Liver (tissue), 9 donors: ENCODE results near the gene LCN10. TPM values are rescaled to one million over a fixed set of nuclear protein-coding genes. Genes with fewer than 3 reads are reported as not detected.

ENCODE experiments used
- DNase-seq: peaks from one replicate; pipeline ENCODE4 v3.0.0-alpha.2; 2017; ENCODE audit warnings: low spot score
- H3K27ac ChIP-seq, 2 donors: one replicate each; pipeline ENCODE4 v1.7.0; 2013; ENCODE audit warnings: inconsistent platforms in 2 of 2, low read length in 2 of 2, control low read depth in 1 of 2, low read depth in 1 of 2, mild to moderate bottlenecking in 1 of 2
- H3K27me3 ChIP-seq, 4 donors: one replicate each; pipeline versions ENCODE4 v1.6.1 to v1.7.0; 2013; ENCODE audit warnings: low read length in 3 of 4, inconsistent platforms in 1 of 4, mild to moderate bottlenecking in 1 of 4, moderate library complexity in 1 of 4; ENCODE audit not compliant: control insufficient read depth in 4 of 4, insufficient read depth in 4 of 4
- H3K36me3 ChIP-seq, 4 donors: one replicate each; pipeline versions ENCODE4 v1.6.1 to v1.7.0; 2013; ENCODE audit warnings: low read length in 3 of 4, mild to moderate bottlenecking in 3 of 4, low read depth in 1 of 4, moderate library complexity in 1 of 4; ENCODE audit not compliant: control insufficient read depth in 4 of 4, insufficient read depth in 3 of 4
- H3K4me1 ChIP-seq, 4 donors: one replicate each; pipeline versions ENCODE4 v1.6.1 to v1.7.0; 2013; ENCODE audit warnings: low read length in 3 of 4, mild to moderate bottlenecking in 3 of 4, moderate library complexity in 1 of 4; ENCODE audit not compliant: control insufficient read depth in 4 of 4, insufficient read depth in 4 of 4
- H3K4me3 ChIP-seq, 3 donors: one replicate each; pipeline versions ENCODE4 v1.6.1 to v1.7.0; 2013; ENCODE audit warnings: low read length in 3 of 3, control low read depth in 1 of 3, low read depth in 1 of 3, mild to moderate bottlenecking in 1 of 3
- H3K9ac ChIP-seq, 2 donors: one replicate each; pipeline ENCODE4 v1.7.0; 2013; ENCODE audit warnings: low read length in 2 of 2, mild to moderate bottlenecking in 2 of 2, moderate library complexity in 2 of 2, control low read depth in 1 of 2, low read depth in 1 of 2
- H3K9me3 ChIP-seq, 4 donors: one replicate each; pipeline versions ENCODE4 v1.6.1 to v1.7.0; 2013; ENCODE audit warnings: low read length in 3 of 4; ENCODE audit not compliant: control insufficient read depth in 4 of 4
- RAD21 ChIP-seq, 2 donors: IDR thresholded peaks; 2 replicates each; pipeline ENCODE4 v1.6.1; 2016; ENCODE audit warnings: antibody characterized with exemption in 2 of 2, mild to moderate bottlenecking in 2 of 2
- REST ChIP-seq: IDR thresholded peaks from 2 replicates; pipeline ENCODE4 v1.6.1; 2016; ENCODE audit warnings: antibody characterized with exemption, mild to moderate bottlenecking
- WGBS: extraction: QIAGEN DNeasy Blood & Tissue Kit; methylation state at CpG from one replicate; pipeline ENCODE4 v1.1.7; 2013; 5-methylcytosine and 5-hydroxymethylcytosine counted together
- polyA plus RNA-seq, 2 donors: library from polyadenylated mRNA; stranded (reverse) in 1 of 2; unstranded in 1 of 2; fragments of 200-250 nt in 1 of 2; fragments of >200 nt in 1 of 2; fragmentation: Nextera tagmentation in 1 of 2; extraction: Ambion mirVana in 1 of 2; gene quantifications; one replicate each; pipeline versions ENCODE4 v1.2.1 to v1.2.3, GENCODE V29; 2013 to 2015
- total RNA-seq, 2 donors: library from RNA; depleted of rRNA; stranded (reverse); fragments of >200 nt; gene quantifications; one replicate each; pipeline ENCODE4 v1.2.3, GENCODE V29; 2014
- TF ChIP-seq, protein P1 (sequence below): fragments of 150-350 bp; IDR thresholded peaks from 2 replicates; pipeline ENCODE4 v1.5.1; 2017; ENCODE audit warnings: improper control_type of control experiment, low read depth, low read length; ENCODE audit not compliant: missing input control
- TF ChIP-seq, protein P2 (sequence below): IDR thresholded peaks from 2 replicates; pipeline ENCODE4 v1.6.1; 2016; ENCODE audit warnings: antibody characterized with exemption
- donor health status: healthy.
- donor health status: healthy.
- donor health status: healthy.
- donor health status: healthy.
- donor health status: healthy.

LCN10 gene
- total and polyA plus RNA-seq, 4 donors = 0.08 to 0.14 (median 0.11) TPM

GRCh38 chr9:136791516-136792276, 49.0 kb upstream of the LCN10 start:
- H3K4me1 ChIP-seq = peaks cover 6 to 54% (median 44%) of the 10 kb centered on the region in 4 donors
- 7% methylated on average over 29 of the region's 29 CpGs for WGBS

More at GRCh38 chr9:136791516-136792276, 49.0 kb upstream of the LCN10 start:
- TF ChIP-seq, protein P1, sequence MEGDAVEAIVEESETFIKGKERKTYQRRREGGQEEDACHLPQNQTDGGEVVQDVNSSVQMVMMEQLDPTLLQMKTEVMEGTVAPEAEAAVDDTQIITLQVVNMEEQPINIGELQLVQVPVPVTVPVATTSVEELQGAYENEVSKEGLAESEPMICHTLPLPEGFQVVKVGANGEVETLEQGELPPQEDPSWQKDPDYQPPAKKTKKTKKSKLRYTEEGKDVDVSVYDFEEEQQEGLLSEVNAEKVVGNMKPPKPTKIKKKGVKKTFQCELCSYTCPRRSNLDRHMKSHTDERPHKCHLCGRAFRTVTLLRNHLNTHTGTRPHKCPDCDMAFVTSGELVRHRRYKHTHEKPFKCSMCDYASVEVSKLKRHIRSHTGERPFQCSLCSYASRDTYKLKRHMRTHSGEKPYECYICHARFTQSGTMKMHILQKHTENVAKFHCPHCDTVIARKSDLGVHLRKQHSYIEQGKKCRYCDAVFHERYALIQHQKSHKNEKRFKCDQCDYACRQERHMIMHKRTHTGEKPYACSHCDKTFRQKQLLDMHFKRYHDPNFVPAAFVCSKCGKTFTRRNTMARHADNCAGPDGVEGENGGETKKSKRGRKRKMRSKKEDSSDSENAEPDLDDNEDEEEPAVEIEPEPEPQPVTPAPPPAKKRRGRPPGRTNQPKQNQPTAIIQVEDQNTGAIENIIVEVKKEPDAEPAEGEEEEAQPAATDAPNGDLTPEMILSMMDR = peak; percentile 75
- TF ChIP-seq RAD21 (IDR thresholded peaks at IDR 0.05) = peak; percentile 72 to 76
- peak; percentile 13 for TF ChIP-seq REST
- TF ChIP-seq, protein P2, sequence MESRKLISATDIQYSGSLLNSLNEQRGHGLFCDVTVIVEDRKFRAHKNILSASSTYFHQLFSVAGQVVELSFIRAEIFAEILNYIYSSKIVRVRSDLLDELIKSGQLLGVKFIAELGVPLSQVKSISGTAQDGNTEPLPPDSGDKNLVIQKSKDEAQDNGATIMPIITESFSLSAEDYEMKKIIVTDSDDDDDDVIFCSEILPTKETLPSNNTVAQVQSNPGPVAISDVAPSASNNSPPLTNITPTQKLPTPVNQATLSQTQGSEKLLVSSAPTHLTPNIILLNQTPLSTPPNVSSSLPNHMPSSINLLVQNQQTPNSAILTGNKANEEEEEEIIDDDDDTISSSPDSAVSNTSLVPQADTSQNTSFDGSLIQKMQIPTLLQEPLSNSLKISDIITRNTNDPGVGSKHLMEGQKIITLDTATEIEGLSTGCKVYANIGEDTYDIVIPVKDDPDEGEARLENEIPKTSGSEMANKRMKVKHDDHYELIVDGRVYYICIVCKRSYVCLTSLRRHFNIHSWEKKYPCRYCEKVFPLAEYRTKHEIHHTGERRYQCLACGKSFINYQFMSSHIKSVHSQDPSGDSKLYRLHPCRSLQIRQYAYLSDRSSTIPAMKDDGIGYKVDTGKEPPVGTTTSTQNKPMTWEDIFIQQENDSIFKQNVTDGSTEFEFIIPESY = no peak
- H3K27ac ChIP-seq = peak overlapping the region; percentile 91 to 92
- H3K4me3 ChIP-seq = peak overlapping the region; percentile 67 to 78 (median 75)
- peak; percentile 75 for DNase-seq
- no peaks in the 10 kb centered on the region for H3K27me3 ChIP-seq
- peak overlapping the region; percentile 60 to 67 for H3K9ac ChIP-seq
- peaks cover 0 to 2% (median under 1%) of the 10 kb centered on the region in 4 donors for H3K36me3 ChIP-seq
- H3K9me3 ChIP-seq = no peaks in the 10 kb centered on the region
